HepG2 (cell line): ENCODE data around the gene IL22RA1. TPM values are rescaled to one million over a fixed set of nuclear protein-coding genes. Genes with fewer than 3 reads are reported as not detected.

Experiments used
- AGO1 ChIP-seq: fragments of 200-400 bp; formaldehyde crosslinking; IDR thresholded peaks from 2 replicates; pipeline ENCODE4 v1.6.1; 2017; ENCODE audit warnings: mild to moderate bottlenecking, low read depth, low read length, moderate library complexity; ENCODE audit not compliant: poor library complexity, severe bottlenecking
- AKAP8 ChIP-seq: sonication (generic); formaldehyde crosslinking; IDR thresholded peaks from 2 replicates; pipeline ENCODE4 v1.5.1; 2020; ENCODE audit warnings: mild to moderate bottlenecking, missing genetic modification reagents
- CREB1 ChIP-seq, 2 experiments: fragments of 450-650 bp in 1 of 2; IDR thresholded peaks; 2 replicates each; pipeline ENCODE4 v1.6.1; 2016 to 2017; ENCODE audit warnings: control low read depth in 1 of 2, mild to moderate bottlenecking in 1 of 2, missing compliant biosample characterization in 1 of 2, missing genetic modification characterization in 1 of 2
- DDIT3 ChIP-seq: sonication (generic); formaldehyde crosslinking; IDR thresholded peaks from 2 replicates; pipeline ENCODE4 v1.4.0; 2020; ENCODE audit warnings: mild to moderate bottlenecking, missing genetic modification reagents
- KLF16 ChIP-seq, 2 experiments: sonication (generic) in 1 of 2; formaldehyde crosslinking in 1 of 2; IDR thresholded peaks; 2 replicates each; pipeline versions ENCODE4 v1.6.1 to v1.8.0; 2016 to 2023; ENCODE audit warnings: missing genetic modification reagents in 2 of 2, missing compliant biosample characterization in 1 of 2
- NFE2L1 ChIP-seq: sonication (generic); formaldehyde crosslinking; IDR thresholded peaks from 2 replicates; pipeline ENCODE4 v1.4.0; 2020; ENCODE audit warnings: missing genetic modification reagents, mild to moderate bottlenecking, borderline replicate concordance
- SAP130 ChIP-seq: IDR thresholded peaks from 2 replicates; pipeline ENCODE4 v1.6.1; 2016; ENCODE audit warnings: low read depth
- SOX5 ChIP-seq: IDR thresholded peaks from 2 replicates; pipeline ENCODE4 v1.6.1; 2016; ENCODE audit warnings: borderline replicate concordance
- ZBTB26 ChIP-seq: IDR thresholded peaks from 2 replicates; pipeline ENCODE4 v1.6.1; 2016; ENCODE audit warnings: missing compliant biosample characterization, missing genetic modification reagents, borderline replicate concordance
- ZBTB49 ChIP-seq: sonication (generic); formaldehyde crosslinking; IDR thresholded peaks from 2 replicates; pipeline ENCODE4 v1.4.0; 2020; ENCODE audit warnings: missing genetic modification reagents, borderline replicate concordance
- ZEB1 ChIP-seq: IDR thresholded peaks from 2 replicates; pipeline ENCODE4 v1.6.1; 2012; ENCODE audit warnings: mild to moderate bottlenecking, low read depth, inconsistent platforms; ENCODE audit not compliant: insufficient replicate concordance
- ZFX ChIP-seq: sonication (generic); formaldehyde crosslinking; IDR thresholded peaks from 2 replicates; pipeline ENCODE4 v1.4.0; 2020; ENCODE audit warnings: mild to moderate bottlenecking, low read depth, missing genetic modification reagents, moderate library complexity
- ZNF136 ChIP-seq: sonication (generic); formaldehyde crosslinking; IDR thresholded peaks from 2 replicates; pipeline ENCODE4 v1.8.1; 2022; ENCODE audit warnings: low read depth, mild to moderate bottlenecking, moderate library complexity, missing genetic modification reagents
- ZNF260 ChIP-seq: sonication (generic); formaldehyde crosslinking; IDR thresholded peaks from 2 replicates; pipeline ENCODE4 v1.4.0; 2020; ENCODE audit warnings: missing genetic modification reagents, low read depth, mild to moderate bottlenecking, borderline replicate concordance
- ZNF282 ChIP-seq: fragments of 450-650 bp; IDR thresholded peaks from 2 replicates; pipeline ENCODE4 v1.6.1; 2018; ENCODE audit not compliant: partially characterized antibody
- ZNF512B ChIP-seq: sonication (generic); formaldehyde crosslinking; IDR thresholded peaks from 2 replicates; pipeline ENCODE4 v1.5.1; 2020; ENCODE audit warnings: missing genetic modification reagents, mild to moderate bottlenecking, borderline replicate concordance
- ZNF670 ChIP-seq: sonication (generic); formaldehyde crosslinking; IDR thresholded peaks from 2 replicates; pipeline ENCODE4 v1.8.0; 2022; ENCODE audit warnings: mild to moderate bottlenecking, missing genetic modification reagents, borderline replicate concordance
- ZSCAN31 ChIP-seq: sonication (generic); formaldehyde crosslinking; IDR thresholded peaks from 2 replicates; pipeline ENCODE4 v1.5.0; 2020; ENCODE audit warnings: low read depth, mild to moderate bottlenecking, missing genetic modification reagents
- polyA plus RNA-seq, 8 experiments: library from polyadenylated mRNA; depleted of rRNA in 3 of 8; stranded (reverse) in 7 of 8; unstranded in 1 of 8; fragments of >200 nt; fragmentation: Illumina TruSeq in 4 of 8; extraction: Trizol in 4 of 8; gene quantifications; 2 replicates each; pipeline versions ENCODE4 v1.2.1 to v1.2.3, GENCODE V29; 2011 to 2016; ENCODE audit warnings: low read depth in 4 of 8, missing spikeins in 1 of 8, mixed read lengths in 1 of 8; ENCODE audit not compliant: insufficient read depth in 1 of 8
- total RNA-seq, 5 experiments: library from RNA; depleted of rRNA; stranded (reverse); fragments of >200 nt; fragmentation: Illumina TruSeq; extraction: Trizol; gene quantifications; 2 replicates each; pipeline ENCODE4 v1.2.3, GENCODE V29; 2016; ENCODE audit warnings: low read depth in 1 of 5

Gene IL22RA1
- total and polyA plus RNA-seq, 2 of the 13 experiments (the other 11 are each of a cell fraction or from before 2014, with no cell fraction given) = 4.4 to 10.2 TPM

GRCh38 chr1:24186993-24187790, 44.3 kb upstream of the IL22RA1 start, which contains the start of gene IFNLR1 (continued):
- TF ChIP-seq ZNF512B (peak; percentile 75; the same call in 1 of the 2 replicates), ZNF282 (no peak), ZNF136 (CRISPR knock-in tag) (no peak), ZBTB26 (CRISPR knock-in tag) (0 out of 2 replicates have a peak, but pooled peaks have one; percentile 37), ZBTB49 (no peak), DDIT3 (no peak), SOX5 (CRISPR knock-in tag) (no peak), SAP130 (CRISPR knock-in tag) (peak; percentile 51; the same call in 1 of the 2 replicates), ZNF260 (CRISPR knock-in tag) (no peak), AKAP8 (CRISPR knock-in tag) (no peak), ZFX (CRISPR knock-in tag) (peak; percentile 78), KLF16 (CRISPR knock-in tag; IDR thresholded peaks at IDR 0.05) (no peak), NFE2L1 (CRISPR knock-in tag) (no peak), ZSCAN31 (CRISPR knock-in tag) (no peak), ZEB1 (peak; percentile 21), AGO1 (no peak), ZNF670 (no peak), CREB1 (IDR thresholded peaks at IDR 0.05) (no peak), CREB1 (CRISPR knock-in tag; IDR thresholded peaks at IDR 0.05) (peak; percentile 2; the same call in 1 of the 2 replicates)
